Vagina (tissue), 2 donors: ENCODE results near the gene RFX2.

ENCODE experiments used
- CTCF ChIP-seq, 3 experiments: fragments of 450-650 bp in 2 of 3; fragments of 200-600 bp in 1 of 3; sonication (generic) in 1 of 3; IDR thresholded peaks; one replicate each; pipeline ENCODE4 v1.5.1; 2017 to 2019; ENCODE audit warnings: antibody characterized with exemption in 3 of 3, mild to moderate bottlenecking in 2 of 3, moderate library complexity in 2 of 3
- POLR2AphosphoS5 ChIP-seq, 2 donors: sonication (generic); formaldehyde crosslinking; IDR thresholded peaks; one replicate each; pipeline ENCODE4 v1.9.0; 2017; ENCODE audit warnings: antibody characterized with exemption in 2 of 2, mild to moderate bottlenecking in 2 of 2, low read depth in 1 of 2; ENCODE audit not compliant: insufficient read depth in 1 of 2

DNA sequence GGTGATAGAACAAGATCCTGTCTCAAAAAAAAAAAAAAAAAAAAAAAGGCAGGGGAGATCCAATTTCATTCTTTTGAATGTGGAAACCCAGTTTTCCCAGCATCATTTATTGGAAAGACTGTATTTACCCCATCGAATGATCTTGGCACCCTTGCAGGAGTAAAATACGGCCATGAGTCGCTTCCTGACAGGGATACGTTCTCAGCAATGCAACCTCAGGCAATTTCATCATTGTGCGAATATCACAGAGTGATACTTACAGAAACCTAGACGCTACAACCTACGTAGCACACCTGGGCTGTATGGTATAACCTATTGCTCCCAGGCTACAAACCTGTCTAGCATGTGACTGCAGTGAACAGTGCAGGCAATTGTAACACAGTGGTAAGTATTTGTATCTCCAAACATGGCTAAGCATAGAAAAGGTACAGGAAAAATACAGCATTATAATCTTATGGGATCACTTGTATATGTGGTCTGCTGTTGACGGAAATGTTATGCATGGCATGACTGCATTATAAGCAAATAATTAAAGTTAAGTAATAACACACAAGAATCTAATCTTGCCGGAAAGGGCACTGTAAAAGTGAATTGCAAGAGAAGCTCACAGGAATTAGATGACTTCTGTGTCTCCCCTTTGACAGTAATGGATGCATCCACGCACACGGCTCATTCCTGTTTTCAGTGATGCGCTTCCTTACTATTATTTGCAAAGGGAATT is 24.1 kb downstream of the RFX2 start:
- TF ChIP-seq CTCF (IDR thresholded peaks at IDR 0.05), result no peak
- TF ChIP-seq POLR2AphosphoS5 (IDR thresholded peaks at IDR 0.05; ENCODE audit: insufficient read depth in 1 of 2, low read depth in 1 of 2), result no peak
